Uterus (tissue), 2 donors: Measurements from ENCODE around the gene ALOX15B.

Source experiments
- POLR2A ChIP-seq, 2 donors: fragments of 450-650 bp; IDR thresholded peaks; one replicate each; pipeline ENCODE4 v1.6.1; 2016; ENCODE audit warnings: antibody characterized with exemption in 2 of 2, mild to moderate bottlenecking in 1 of 2, moderate library complexity in 1 of 2
- TF ChIP-seq, protein P1 (sequence below), 4 experiments: fragments of 200-600 bp in 2 of 4; fragments of 450-650 bp in 2 of 4; sonication (generic) in 2 of 4; IDR thresholded peaks; one replicate each; pipeline ENCODE4 v1.5.1; 2016 to 2019; ENCODE audit warnings: antibody characterized with exemption in 4 of 4, mild to moderate bottlenecking in 2 of 4, moderate library complexity in 1 of 4

DNA sequence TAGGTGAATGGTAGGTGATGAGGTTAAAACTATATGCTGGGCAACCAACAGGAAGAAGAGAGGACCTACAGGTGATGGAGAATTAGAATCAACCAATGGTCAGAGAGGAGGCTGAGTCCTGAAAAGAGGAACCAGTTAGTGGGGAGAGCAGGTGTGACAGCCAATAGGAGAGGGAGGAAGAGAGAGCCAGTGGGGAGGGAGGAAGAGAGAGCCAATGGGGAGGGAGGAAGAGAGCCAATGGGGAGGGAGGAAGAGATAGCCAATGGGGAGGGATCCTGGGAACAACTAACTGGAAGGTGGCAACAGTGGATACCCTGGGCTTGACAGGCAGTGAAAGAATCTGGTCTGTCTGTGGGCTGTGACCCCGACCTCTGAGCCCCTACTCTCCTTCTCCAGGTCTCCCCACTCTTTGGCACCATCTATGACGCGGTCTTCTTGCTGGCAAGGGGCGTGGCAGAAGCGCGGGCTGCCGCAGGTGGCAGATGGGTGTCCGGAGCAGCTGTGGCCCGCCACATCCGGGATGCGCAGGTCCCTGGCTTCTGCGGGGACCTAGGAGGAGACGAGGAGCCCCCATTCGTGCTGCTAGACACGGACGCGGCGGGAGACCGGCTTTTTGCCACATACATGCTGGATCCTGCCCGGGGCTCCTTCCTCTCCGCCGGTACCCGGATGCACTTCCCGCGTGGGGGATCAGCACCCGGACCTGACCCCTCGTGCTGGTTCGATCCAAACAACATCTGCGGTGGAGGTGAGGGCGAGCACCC is 32.7 kb upstream of the ALOX15B start:
- TF ChIP-seq, protein P1, sequence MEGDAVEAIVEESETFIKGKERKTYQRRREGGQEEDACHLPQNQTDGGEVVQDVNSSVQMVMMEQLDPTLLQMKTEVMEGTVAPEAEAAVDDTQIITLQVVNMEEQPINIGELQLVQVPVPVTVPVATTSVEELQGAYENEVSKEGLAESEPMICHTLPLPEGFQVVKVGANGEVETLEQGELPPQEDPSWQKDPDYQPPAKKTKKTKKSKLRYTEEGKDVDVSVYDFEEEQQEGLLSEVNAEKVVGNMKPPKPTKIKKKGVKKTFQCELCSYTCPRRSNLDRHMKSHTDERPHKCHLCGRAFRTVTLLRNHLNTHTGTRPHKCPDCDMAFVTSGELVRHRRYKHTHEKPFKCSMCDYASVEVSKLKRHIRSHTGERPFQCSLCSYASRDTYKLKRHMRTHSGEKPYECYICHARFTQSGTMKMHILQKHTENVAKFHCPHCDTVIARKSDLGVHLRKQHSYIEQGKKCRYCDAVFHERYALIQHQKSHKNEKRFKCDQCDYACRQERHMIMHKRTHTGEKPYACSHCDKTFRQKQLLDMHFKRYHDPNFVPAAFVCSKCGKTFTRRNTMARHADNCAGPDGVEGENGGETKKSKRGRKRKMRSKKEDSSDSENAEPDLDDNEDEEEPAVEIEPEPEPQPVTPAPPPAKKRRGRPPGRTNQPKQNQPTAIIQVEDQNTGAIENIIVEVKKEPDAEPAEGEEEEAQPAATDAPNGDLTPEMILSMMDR (IDR thresholded peaks at IDR 0.05) = no peak
- no peak for TF ChIP-seq POLR2A (IDR thresholded peaks at IDR 0.05)
